ENCODE measurements around the gene RNF17. TPM values are rescaled to one million over a fixed set of nuclear protein-coding genes. Genes with fewer than 3 reads are reported as not detected.

Gene RNF17
- total RNA-seq, 1 donor from 2014 or later = not detected

- intact Hi-C loops (cut with DNase I) = no loop called here
- Histone ChIP-seq H3K36me3 (no peaks in the 10 kb centered on the region), H3K27ac (no peak overlapping the region), H3K4me3 (no peak overlapping the region), H3K27me3 (no peaks in the 10 kb centered on the region), H3K4me1 (no peaks in the 10 kb centered on the region), H3K9me3 (no peaks in the 10 kb centered on the region)
- TF ChIP-seq CTCF (IDR thresholded peaks at IDR 0.05) = no peak
- no peak for TF ChIP-seq POLR2A (IDR thresholded peaks at IDR 0.05)
- no peak for TF ChIP-seq POLR2AphosphoS5 (IDR thresholded peaks at IDR 0.05; ENCODE audit: insufficient read depth in 1 of 2, low read depth in 1 of 2)
- DNase-seq (ENCODE audit: extremely low spot score in 2 of 2) = no peak
These were observed 126.3 kb downstream of the RNF17 start for GRCh38 chr13:24890256-24890655.

- no peak for TF ChIP-seq POLR2AphosphoS5 (IDR thresholded peaks at IDR 0.05; ENCODE audit: insufficient read depth in 1 of 2, low read depth in 1 of 2)
- TF ChIP-seq POLR2A (IDR thresholded peaks at IDR 0.05) = no peak
- no peak for TF ChIP-seq CTCF (IDR thresholded peaks at IDR 0.05)
- Histone ChIP-seq H3K27ac (no peak overlapping the region), H3K27me3 (no peaks in the 10 kb centered on the region), H3K9me3 (no peaks in the 10 kb centered on the region), H3K36me3 (no peaks in the 10 kb centered on the region), H3K4me1 (no peaks in the 10 kb centered on the region), H3K4me3 (no peak overlapping the region)
- intact Hi-C loops (cut with DNase I) = no loop called here
- DNase-seq (ENCODE audit: extremely low spot score in 2 of 2) = no peak
These were observed 127.6 kb downstream of the RNF17 start for GRCh38 chr13:24891476-24892108.

GRCh38 chr13:24892829-24893228, 128.9 kb downstream of the RNF17 start:
- H3K27me3 ChIP-seq = no peaks in the 10 kb centered on the region
- no peak overlapping the region for H3K4me3 ChIP-seq
- intact Hi-C loops (cut with DNase I) = no loop called here
- no peaks in the 10 kb centered on the region for H3K36me3 ChIP-seq
- H3K27ac ChIP-seq = no peak overlapping the region
- DNase-seq (ENCODE audit: extremely low spot score in 2 of 2) = no peak
- H3K4me1 ChIP-seq = no peaks in the 10 kb centered on the region
- no peaks in the 10 kb centered on the region for H3K9me3 ChIP-seq
- TF ChIP-seq POLR2A (IDR thresholded peaks at IDR 0.05) = no peak
- TF ChIP-seq CTCF (IDR thresholded peaks at IDR 0.05) = no peak
- no peak for TF ChIP-seq POLR2AphosphoS5 (IDR thresholded peaks at IDR 0.05; ENCODE audit: insufficient read depth in 1 of 2, low read depth in 1 of 2)

- Histone ChIP-seq H3K4me3 (no peak overlapping the region), H3K9me3 (no peaks in the 10 kb centered on the region), H3K36me3 (no peaks in the 10 kb centered on the region), H3K4me1 (no peaks in the 10 kb centered on the region), H3K27ac (no peak overlapping the region), H3K27me3 (no peaks in the 10 kb centered on the region)
- intact Hi-C loops (cut with DNase I) = no loop called here
- TF ChIP-seq POLR2A (IDR thresholded peaks at IDR 0.05) (no peak), CTCF (IDR thresholded peaks at IDR 0.05) (no peak), POLR2AphosphoS5 (IDR thresholded peaks at IDR 0.05; ENCODE audit: insufficient read depth in 1 of 2, low read depth in 1 of 2) (no peak)
- no peak for DNase-seq (ENCODE audit: extremely low spot score in 2 of 2)
These were observed 129.9 kb downstream of the RNF17 start for GRCh38 chr13:24893863-24894262.

- H3K27me3 ChIP-seq = no peaks in the 10 kb centered on the region
- no peak for TF ChIP-seq POLR2A (IDR thresholded peaks at IDR 0.05)
- no peak for TF ChIP-seq CTCF (IDR thresholded peaks at IDR 0.05)
- TF ChIP-seq POLR2AphosphoS5 (IDR thresholded peaks at IDR 0.05; ENCODE audit: insufficient read depth in 1 of 2, low read depth in 1 of 2) = no peak
- no peaks in the 10 kb centered on the region for H3K4me1 ChIP-seq
- no peak for DNase-seq (ENCODE audit: extremely low spot score in 2 of 2)
- no peak overlapping the region for H3K4me3 ChIP-seq
- H3K27ac ChIP-seq = no peak overlapping the region
- no peaks in the 10 kb centered on the region for H3K9me3 ChIP-seq
- no peaks in the 10 kb centered on the region for H3K36me3 ChIP-seq
- intact Hi-C loops (cut with DNase I) = no loop called here
These were observed 130.5 kb downstream of the RNF17 start for GRCh38 chr13:24894277-24894971.

Measured in vagina (tissue), 2 donors.